ENCODE measurements around the gene C10orf71.

The C10orf71 gene

GRCh38 chr10:49318755-49319154 lies 19.8 kb downstream of the C10orf71 start:
- Histone ChIP-seq H3K4me1 (ENCODE audit: control insufficient read depth, insufficient read depth, low read length) (no peaks in the 10 kb centered on the region), H3K9me3 (ENCODE audit: control insufficient read depth in 2 of 2, low read length in 2 of 2) (no peaks in the 10 kb centered on the region), H3K9ac (ENCODE audit: low read length in 2 of 2) (no peak overlapping the region), H3K4me3 (ENCODE audit: low read length in 2 of 2) (no peak overlapping the region), H3K27me3 (ENCODE audit: control insufficient read depth in 1 of 2, insufficient read depth in 2 of 2, low read length in 2 of 2) (peaks cover 0 to 3% of the 10 kb centered on the region in 2 donors), H3K36me3 (ENCODE audit: control insufficient read depth in 2 of 2, insufficient read depth in 2 of 2, low read length in 2 of 2) (no peaks in the 10 kb centered on the region), H3K27ac (ENCODE audit: low read length) (no peak overlapping the region)

DNA sequence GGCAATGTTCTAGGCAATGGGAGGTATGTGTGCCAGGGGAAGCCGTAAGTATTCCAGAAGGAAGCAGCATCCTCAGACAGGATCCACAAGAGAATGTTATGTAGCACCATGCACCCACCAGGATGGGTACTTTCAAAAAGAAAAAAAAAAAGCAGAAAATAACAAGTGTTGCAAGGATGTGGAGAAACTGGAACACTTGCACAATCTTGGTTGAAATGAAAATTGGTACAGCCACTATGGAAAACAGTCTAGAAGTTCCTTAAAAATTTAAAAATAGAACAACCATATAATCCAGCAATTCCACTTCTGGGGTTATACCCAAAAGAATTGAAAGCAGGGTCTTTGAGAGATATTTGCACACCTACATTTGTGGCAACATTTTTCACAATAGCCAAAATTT lies 20.2 kb downstream of the C10orf71 start:
- Histone ChIP-seq H3K4me1 (ENCODE audit: control insufficient read depth, insufficient read depth, low read length) (no peaks in the 10 kb centered on the region), H3K9me3 (ENCODE audit: control insufficient read depth in 2 of 2, low read length in 2 of 2) (no peaks in the 10 kb centered on the region), H3K27ac (ENCODE audit: low read length) (no peak overlapping the region), H3K4me3 (ENCODE audit: low read length in 2 of 2) (no peak overlapping the region), H3K9ac (ENCODE audit: low read length in 2 of 2) (no peak overlapping the region), H3K27me3 (ENCODE audit: control insufficient read depth in 1 of 2, insufficient read depth in 2 of 2, low read length in 2 of 2) (peaks cover 0 to 3% of the 10 kb centered on the region in 2 donors), H3K36me3 (ENCODE audit: control insufficient read depth in 2 of 2, insufficient read depth in 2 of 2, low read length in 2 of 2) (no peaks in the 10 kb centered on the region)

DNA sequence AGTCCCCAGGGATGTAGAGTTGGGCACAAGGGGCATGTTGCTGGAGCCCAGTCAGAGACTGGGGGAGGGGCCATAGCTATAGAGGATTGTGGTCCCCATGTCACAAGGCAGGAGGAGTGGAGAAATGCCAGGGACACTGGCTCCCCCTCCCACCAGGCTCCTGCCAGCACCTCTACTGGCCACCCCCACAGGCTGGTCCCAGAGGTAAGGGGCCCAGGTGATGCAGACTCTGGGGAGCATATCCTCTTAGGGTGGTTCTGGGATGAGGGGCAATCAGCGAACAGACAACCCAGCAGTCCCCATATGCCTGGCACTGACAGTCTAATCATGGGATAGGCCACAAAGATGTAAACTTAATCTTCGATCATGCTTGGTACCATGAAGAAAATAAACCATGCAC lies 21.2 kb downstream of the C10orf71 start:
- no peak overlapping the region for H3K4me3 ChIP-seq (ENCODE audit: low read length in 2 of 2)
- H3K9me3 ChIP-seq (ENCODE audit: control insufficient read depth in 2 of 2, low read length in 2 of 2): no peaks in the 10 kb centered on the region
- H3K27me3 ChIP-seq (ENCODE audit: control insufficient read depth in 1 of 2, insufficient read depth in 2 of 2, low read length in 2 of 2): peaks cover 0 to 3% of the 10 kb centered on the region in 2 donors
- H3K27ac ChIP-seq (ENCODE audit: low read length): no peak overlapping the region
- no peak overlapping the region for H3K9ac ChIP-seq (ENCODE audit: low read length in 2 of 2)
- H3K4me1 ChIP-seq (ENCODE audit: control insufficient read depth, insufficient read depth, low read length): no peaks in the 10 kb centered on the region
- H3K36me3 ChIP-seq (ENCODE audit: control insufficient read depth in 2 of 2, insufficient read depth in 2 of 2, low read length in 2 of 2): no peaks in the 10 kb centered on the region

GRCh38 chr10:49321021-49321420 lies 22.1 kb downstream of the C10orf71 start:
- peaks cover under 1 to 3% of the 10 kb centered on the region in 2 donors for H3K27me3 ChIP-seq (ENCODE audit: control insufficient read depth in 1 of 2, insufficient read depth in 2 of 2, low read length in 2 of 2)
- no peaks in the 10 kb centered on the region for H3K9me3 ChIP-seq (ENCODE audit: control insufficient read depth in 2 of 2, low read length in 2 of 2)
- no peaks in the 10 kb centered on the region for H3K4me1 ChIP-seq (ENCODE audit: control insufficient read depth, insufficient read depth, low read length)
- no peak overlapping the region for H3K27ac ChIP-seq (ENCODE audit: low read length)
- no peak overlapping the region for H3K9ac ChIP-seq (ENCODE audit: low read length in 2 of 2)
- H3K4me3 ChIP-seq (ENCODE audit: low read length in 2 of 2): no peak overlapping the region
- H3K36me3 ChIP-seq (ENCODE audit: control insufficient read depth in 2 of 2, insufficient read depth in 2 of 2, low read length in 2 of 2): no peaks in the 10 kb centered on the region

- H3K9ac ChIP-seq (ENCODE audit: low read length in 2 of 2): no peak overlapping the region
- no peaks in the 10 kb centered on the region for H3K9me3 ChIP-seq (ENCODE audit: control insufficient read depth in 2 of 2, low read length in 2 of 2)
- no peak overlapping the region for H3K27ac ChIP-seq (ENCODE audit: low read length)
- H3K27me3 ChIP-seq (ENCODE audit: control insufficient read depth in 1 of 2, insufficient read depth in 2 of 2, low read length in 2 of 2): peaks cover 2 to 3% of the 10 kb centered on the region in 2 donors
- no peaks in the 10 kb centered on the region for H3K36me3 ChIP-seq (ENCODE audit: control insufficient read depth in 2 of 2, insufficient read depth in 2 of 2, low read length in 2 of 2)
- no peak overlapping the region for H3K4me3 ChIP-seq (ENCODE audit: low read length in 2 of 2)
- H3K4me1 ChIP-seq (ENCODE audit: control insufficient read depth, insufficient read depth, low read length): no peaks in the 10 kb centered on the region
Observed at GRCh38 chr10:49322371-49323170, 23.6 kb downstream of the C10orf71 start.

DNA sequence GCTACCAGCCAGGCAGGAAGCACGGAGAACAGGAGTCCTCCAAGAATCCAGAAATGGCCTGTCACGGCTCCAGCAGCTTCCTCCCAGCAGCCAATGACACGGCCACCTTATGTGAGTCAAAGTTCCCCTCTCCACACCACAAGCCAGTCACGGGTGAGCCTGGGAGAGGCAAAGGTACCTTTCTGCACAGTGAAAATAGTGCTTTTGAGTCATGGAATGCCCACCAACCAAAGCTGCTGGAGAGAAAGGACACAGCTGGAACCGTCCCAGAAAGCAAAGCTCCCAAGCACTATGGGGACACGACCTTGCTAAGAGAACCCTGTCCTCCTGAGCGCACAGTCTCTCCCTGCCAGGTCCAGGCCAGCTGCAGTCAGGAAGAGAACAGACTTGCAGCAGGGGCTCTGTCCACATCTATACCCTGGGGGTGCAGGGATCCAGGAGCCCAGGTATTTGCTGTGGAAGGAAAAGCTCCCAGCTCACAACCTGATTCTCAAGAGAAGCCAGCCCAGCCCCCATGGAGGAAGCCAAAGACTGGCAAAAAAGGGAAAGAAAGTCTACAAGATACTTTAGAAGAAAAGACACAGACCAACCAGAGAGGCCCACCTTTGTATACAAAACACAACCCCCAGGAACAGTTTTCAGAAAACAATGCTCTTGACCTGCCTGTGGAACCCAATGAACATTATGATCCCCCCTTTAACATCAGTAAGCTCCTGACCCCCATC lies 24.4 kb downstream of the C10orf71 start:
- Histone ChIP-seq H3K27ac (ENCODE audit: low read length) (no peak overlapping the region), H3K9ac (ENCODE audit: low read length in 2 of 2) (no peak overlapping the region), H3K4me3 (ENCODE audit: low read length in 2 of 2) (no peak overlapping the region), H3K4me1 (ENCODE audit: control insufficient read depth, insufficient read depth, low read length) (no peaks in the 10 kb centered on the region), H3K27me3 (ENCODE audit: control insufficient read depth in 1 of 2, insufficient read depth in 2 of 2, low read length in 2 of 2) (peaks cover under 1 to 2% of the 10 kb centered on the region in 2 donors), H3K36me3 (ENCODE audit: control insufficient read depth in 2 of 2, insufficient read depth in 2 of 2, low read length in 2 of 2) (no peaks in the 10 kb centered on the region), H3K9me3 (ENCODE audit: control insufficient read depth in 2 of 2, low read length in 2 of 2) (no peaks in the 10 kb centered on the region)

- Histone ChIP-seq H3K4me3 (ENCODE audit: low read length in 2 of 2) (no peak overlapping the region), H3K4me1 (ENCODE audit: control insufficient read depth, insufficient read depth, low read length) (no peaks in the 10 kb centered on the region), H3K36me3 (ENCODE audit: control insufficient read depth in 2 of 2, insufficient read depth in 2 of 2, low read length in 2 of 2) (no peaks in the 10 kb centered on the region), H3K9me3 (ENCODE audit: control insufficient read depth in 2 of 2, low read length in 2 of 2) (no peaks in the 10 kb centered on the region), H3K9ac (ENCODE audit: low read length in 2 of 2) (no peak overlapping the region), H3K27ac (ENCODE audit: low read length) (no peak overlapping the region), H3K27me3 (ENCODE audit: control insufficient read depth in 1 of 2, insufficient read depth in 2 of 2, low read length in 2 of 2) (peaks cover 0 to 2% of the 10 kb centered on the region in 2 donors)
Observed at GRCh38 chr10:49323896-49324270, 24.9 kb downstream of the C10orf71 start.

GRCh38 chr10:49324711-49325110 lies 25.7 kb downstream of the C10orf71 start:
- Histone ChIP-seq H3K9ac (ENCODE audit: low read length in 2 of 2) (no peak overlapping the region), H3K27ac (ENCODE audit: low read length) (no peak overlapping the region), H3K27me3 (ENCODE audit: control insufficient read depth in 1 of 2, insufficient read depth in 2 of 2, low read length in 2 of 2) (peaks cover 0 to 2% of the 10 kb centered on the region in 2 donors), H3K9me3 (ENCODE audit: control insufficient read depth in 2 of 2, low read length in 2 of 2) (no peaks in the 10 kb centered on the region), H3K36me3 (ENCODE audit: control insufficient read depth in 2 of 2, insufficient read depth in 2 of 2, low read length in 2 of 2) (no peaks in the 10 kb centered on the region), H3K4me1 (ENCODE audit: control insufficient read depth, insufficient read depth, low read length) (no peaks in the 10 kb centered on the region), H3K4me3 (ENCODE audit: low read length in 2 of 2) (no peak overlapping the region)

DNA sequence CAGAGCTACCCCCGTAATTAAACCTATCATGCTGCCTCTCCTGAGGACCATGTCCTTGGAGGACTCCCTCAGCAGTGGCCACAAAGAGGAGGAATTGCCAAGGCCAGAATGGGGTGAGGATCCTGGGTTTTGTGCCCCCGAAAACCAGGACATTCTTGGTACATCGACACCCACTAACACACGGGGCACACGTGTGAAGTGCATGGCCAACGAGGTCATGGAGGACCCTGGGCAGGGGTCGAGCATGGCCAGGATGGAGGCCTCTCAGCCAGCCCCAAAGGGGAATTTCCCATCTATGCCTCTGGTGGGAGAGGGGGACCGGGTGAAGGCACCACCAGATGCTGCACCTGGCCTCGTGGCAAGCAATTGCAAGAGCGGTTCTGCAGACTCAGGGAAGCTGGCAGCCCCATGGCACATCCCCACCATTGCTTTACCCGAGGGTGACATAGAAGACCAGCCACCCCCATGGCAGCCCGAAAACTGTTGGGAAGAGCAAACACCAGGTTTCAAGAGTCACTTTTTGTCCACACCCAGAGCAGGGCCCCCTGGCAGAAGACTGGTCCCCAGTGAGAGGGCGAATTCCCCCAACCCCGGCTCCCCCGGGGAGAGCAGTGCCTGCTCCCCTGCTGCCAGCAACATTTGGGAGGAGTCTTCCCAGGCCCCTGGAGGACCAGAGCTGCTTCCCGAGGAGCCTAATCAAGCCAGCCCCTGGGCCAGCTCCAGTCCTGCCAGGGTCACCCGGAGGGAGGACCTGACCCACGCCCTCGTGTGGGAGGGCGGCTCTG lies 26.4 kb downstream of the C10orf71 start:
- Histone ChIP-seq H3K9ac (ENCODE audit: low read length in 2 of 2) (no peak overlapping the region), H3K36me3 (ENCODE audit: control insufficient read depth in 2 of 2, insufficient read depth in 2 of 2, low read length in 2 of 2) (no peaks in the 10 kb centered on the region), H3K4me1 (ENCODE audit: control insufficient read depth, insufficient read depth, low read length) (no peaks in the 10 kb centered on the region), H3K9me3 (ENCODE audit: control insufficient read depth in 2 of 2, low read length in 2 of 2) (no peaks in the 10 kb centered on the region), H3K4me3 (ENCODE audit: low read length in 2 of 2) (no peak overlapping the region), H3K27ac (ENCODE audit: low read length) (no peak overlapping the region), H3K27me3 (ENCODE audit: control insufficient read depth in 1 of 2, insufficient read depth in 2 of 2, low read length in 2 of 2) (peaks cover 0 to 2% of the 10 kb centered on the region in 2 donors)

DNA sequence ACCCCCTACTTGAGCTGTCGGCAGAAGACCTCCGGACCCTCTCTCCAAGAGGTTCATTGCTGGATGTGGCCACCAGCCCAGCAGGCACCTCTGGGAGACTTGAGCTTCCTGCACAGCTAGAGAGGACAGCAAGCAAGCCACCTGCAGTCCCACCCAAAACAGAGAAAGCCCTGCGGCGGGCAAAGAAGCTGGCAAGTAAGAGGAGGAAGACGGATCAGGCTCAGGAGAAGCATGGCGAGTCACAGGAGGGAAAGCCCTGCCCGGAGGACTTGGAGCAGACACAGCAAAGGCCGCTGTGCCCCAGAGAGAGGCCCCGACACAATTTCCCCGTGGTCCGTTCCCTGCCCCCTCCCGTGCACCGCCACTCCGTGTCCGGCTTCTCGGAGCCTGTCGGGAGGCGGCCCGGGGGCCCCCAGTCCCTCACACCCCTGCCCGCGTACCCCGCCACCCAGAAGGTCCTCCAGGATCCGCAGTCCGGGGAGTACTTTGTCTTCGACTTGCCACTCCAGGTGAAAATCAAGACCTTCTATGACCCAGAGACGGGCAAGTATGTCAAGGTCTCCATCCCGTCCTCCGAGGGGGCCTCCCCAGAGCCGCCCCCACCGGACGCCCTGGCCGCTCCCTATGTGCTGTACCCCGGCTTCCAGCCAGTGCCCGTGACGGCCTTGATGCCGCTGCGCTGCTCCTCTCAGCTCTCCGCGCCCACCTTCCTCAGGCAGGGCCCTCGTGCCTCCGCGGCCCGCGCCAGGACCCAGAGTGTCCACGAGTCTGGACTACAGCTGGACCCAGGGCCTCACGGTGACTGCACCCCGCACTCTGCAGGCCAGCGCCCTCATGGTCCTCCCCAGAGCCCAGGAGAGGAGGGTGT lies 27.2 kb downstream of the C10orf71 start:
- H3K9ac ChIP-seq (ENCODE audit: low read length in 2 of 2): no peak overlapping the region
- H3K9me3 ChIP-seq (ENCODE audit: control insufficient read depth in 2 of 2, low read length in 2 of 2): no peaks in the 10 kb centered on the region
- no peak overlapping the region for H3K4me3 ChIP-seq (ENCODE audit: low read length in 2 of 2)
- H3K4me1 ChIP-seq (ENCODE audit: control insufficient read depth, insufficient read depth, low read length): no peaks in the 10 kb centered on the region
- H3K27me3 ChIP-seq (ENCODE audit: control insufficient read depth in 1 of 2, insufficient read depth in 2 of 2, low read length in 2 of 2): peaks cover 0 to 2% of the 10 kb centered on the region in 2 donors
- no peak overlapping the region for H3K27ac ChIP-seq (ENCODE audit: low read length)
- H3K36me3 ChIP-seq (ENCODE audit: control insufficient read depth in 2 of 2, insufficient read depth in 2 of 2, low read length in 2 of 2): no peaks in the 10 kb centered on the region

All from stomach smooth muscle (tissue), 2 donors.